NCI-H2107 treated with DMSO at 0.1 percent for 48 hours (cell line): ENCODE results near the gene ESAM.

ENCODE experiments used
- DNase-seq: peaks from one replicate; lab custom pipeline; 2025; ENCODE audit not compliant: unreplicated experiment; lab: John Stamatoyannopoulos, UW

ESAM gene, protein sequence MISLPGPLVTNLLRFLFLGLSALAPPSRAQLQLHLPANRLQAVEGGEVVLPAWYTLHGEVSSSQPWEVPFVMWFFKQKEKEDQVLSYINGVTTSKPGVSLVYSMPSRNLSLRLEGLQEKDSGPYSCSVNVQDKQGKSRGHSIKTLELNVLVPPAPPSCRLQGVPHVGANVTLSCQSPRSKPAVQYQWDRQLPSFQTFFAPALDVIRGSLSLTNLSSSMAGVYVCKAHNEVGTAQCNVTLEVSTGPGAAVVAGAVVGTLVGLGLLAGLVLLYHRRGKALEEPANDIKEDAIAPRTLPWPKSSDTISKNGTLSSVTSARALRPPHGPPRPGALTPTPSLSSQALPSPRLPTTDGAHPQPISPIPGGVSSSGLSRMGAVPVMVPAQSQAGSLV

DNA sequence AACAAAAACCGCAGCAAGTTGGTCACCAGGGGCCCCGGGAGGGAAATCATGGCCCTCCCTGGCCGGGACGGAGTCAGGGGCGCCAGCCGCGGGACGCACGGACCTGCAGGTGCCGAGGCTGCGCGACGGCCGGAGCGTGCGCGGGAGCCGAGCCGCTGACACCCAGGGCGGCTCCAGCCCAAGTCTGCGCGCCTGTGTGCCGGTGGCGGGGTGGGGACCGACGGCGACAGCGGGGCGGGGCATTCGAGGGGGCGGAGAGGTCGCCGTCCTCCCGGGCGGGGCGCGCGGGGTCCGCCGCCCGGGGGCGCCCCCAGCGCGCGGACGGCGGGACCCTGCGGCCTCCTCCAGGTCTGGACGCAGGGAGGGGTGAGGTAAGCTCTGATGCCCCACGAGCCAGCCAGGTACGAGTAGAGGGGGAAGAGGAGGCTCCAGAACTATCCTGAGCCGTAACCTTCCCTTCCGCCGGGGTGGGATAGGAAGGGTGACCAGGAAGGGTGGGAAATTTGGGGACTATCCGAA, at the start of gene ESAM:
TSS of gene ESAM (minus strand) at position 186 of the 519 bp plus-strand sequence. CDS start at position 50, 136 bp downstream.
- DNase-seq, result no peak

DNA sequence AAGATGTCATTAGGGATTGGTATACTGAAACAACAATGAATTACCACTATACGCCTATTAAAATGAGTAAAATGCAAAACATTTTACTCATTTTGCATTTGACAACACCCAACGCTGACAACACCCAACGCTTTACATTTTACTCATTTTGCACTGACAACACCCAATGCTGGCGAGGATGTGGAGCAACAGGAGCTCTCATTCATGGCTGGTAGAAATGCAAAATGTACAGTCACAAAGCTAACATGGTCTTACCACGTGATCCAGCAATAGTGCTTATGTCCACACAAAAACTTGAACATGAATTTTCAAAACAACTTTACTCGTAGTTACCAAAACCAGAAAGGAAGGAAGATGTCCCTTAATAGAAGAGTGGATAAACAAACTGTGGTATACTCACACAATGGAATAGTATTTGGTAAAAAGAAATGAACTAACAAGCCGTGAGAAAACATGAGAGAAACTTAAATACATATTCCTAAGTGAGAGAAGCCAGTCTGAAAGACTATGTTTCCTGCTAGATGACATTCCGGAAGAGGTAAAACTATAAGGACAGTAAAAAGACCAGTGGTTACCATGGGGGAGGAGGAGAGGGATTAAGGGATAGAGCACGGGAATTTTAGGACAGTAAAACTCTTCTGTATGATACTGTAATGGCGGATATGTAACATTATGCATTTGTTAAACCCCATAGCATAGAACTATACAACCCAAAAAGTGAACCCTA, 49.5 kb upstream of the ESAM start:
- DNase-seq, result no peak

DNA sequence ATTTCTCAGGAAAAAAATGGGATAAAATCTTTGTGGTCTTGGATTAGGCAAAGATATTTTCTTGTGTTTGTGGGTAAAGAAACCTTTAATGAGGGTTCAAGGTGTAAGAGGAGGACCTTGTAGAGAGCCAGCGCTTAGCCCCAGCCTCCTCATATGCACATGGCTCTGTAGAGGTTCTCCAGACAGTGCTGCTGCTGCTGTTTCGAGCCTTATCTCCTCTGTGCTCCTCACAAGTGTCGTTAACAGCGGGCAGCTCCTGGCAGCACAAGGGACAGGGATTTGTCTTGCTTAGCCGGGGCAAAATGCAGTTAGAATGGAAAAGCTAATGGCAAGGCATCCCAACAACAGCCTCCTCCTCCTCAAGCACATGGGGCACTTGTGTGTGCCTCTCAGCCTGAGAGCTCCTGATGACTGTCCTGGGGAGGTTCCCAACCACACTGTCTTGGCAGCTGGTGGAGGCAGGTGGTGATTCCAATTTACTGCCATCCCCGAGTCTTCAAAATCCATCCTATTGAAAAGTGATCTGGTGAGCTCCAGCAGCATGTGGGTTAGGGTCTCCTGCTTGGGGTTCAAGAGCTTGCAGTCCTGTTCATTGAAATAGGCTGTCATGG, 45.7 kb upstream of the ESAM start:
- DNase-seq, result no peak

DNA sequence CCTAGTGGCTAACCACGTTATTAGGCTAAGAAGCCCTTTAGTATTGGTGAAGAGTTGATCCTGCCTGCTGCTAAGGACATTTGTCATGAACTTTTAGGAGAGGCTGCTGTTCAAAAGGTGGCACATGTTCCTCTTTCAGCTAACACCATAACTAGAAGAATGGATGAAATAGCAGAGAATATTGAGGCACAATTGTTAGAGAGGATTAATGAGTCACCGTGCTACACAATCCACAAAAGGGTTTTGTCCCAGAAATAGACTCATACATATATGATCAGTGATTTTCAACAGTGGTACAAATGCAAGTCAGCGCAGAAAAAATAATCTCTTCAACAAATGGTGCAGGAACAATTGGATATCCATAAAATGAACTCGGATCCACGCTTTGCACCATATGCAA, 45.1 kb upstream of the ESAM start:
- DNase-seq, result no peak

DNA sequence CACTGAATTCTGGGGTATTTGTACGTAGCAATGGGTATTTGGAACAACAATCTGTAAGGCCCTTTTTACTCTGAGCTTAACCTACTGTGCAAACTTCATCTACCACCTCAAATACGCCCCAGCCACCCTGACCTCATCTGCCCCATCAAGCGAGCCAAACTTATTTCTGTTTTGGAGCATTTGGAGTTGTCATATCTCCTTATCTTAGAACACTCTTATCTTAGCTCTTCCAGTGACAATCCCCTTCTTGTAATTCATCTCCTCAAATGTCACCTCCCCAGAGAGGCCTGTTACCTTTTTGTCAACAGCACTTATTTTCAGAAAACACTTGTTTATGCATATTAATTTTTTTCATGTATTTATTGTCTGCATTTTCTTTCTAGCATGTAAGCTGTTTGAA, 42.8 kb upstream of the ESAM start:
- no peak for DNase-seq

DNA sequence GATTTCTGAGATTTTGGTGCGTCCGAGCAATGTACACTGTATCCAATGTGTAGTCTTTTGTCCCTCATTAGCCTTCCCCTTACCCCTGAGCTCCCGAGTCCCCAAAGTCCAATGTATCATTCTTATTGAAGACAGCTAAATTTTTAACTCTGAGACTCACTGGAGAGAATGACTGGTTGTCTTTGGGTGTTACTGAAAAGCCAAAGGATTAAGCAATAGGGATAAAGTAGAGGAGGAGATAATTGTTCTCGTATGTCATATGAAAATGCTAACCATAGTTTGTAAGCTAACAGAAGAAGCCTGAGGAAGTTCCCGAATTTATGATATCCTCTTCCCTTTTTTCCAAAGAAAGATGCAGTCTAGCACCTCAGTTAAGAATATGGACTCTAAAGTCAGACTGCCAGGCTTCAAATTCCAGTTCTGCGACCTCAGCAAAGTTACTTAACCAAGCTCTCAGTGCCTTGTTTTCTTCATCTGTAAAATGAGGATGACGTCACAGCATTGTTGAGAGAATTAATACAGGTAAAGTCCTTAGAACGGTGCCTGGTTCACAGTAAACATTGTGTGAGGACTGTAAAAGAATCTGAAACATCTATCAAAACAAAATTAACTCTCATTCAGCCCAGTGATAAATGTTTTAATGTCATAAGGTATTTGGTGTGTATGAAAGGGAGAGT, 39.7 kb upstream of the ESAM start:
- DNase-seq, result no peak

DNA sequence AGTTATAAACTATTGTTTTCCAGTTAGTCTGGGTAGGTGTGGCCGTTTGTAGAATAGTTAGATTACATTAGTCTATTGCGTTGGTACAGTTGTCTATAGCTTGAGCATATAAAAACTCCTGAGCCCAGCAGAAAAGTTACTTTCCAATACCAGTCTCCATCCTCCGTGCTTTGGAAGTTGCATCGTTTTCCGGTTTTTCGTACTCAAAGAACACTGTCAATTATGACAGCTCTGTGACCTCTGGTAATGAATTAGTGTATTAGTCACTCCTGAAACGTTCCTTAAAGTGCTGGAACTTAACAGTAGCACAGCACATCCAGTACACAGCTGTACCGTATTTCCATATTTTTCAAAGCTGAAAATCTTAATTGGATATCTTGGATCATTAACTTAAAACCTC, 38.9 kb upstream of the ESAM start:
- no peak for DNase-seq

DNA sequence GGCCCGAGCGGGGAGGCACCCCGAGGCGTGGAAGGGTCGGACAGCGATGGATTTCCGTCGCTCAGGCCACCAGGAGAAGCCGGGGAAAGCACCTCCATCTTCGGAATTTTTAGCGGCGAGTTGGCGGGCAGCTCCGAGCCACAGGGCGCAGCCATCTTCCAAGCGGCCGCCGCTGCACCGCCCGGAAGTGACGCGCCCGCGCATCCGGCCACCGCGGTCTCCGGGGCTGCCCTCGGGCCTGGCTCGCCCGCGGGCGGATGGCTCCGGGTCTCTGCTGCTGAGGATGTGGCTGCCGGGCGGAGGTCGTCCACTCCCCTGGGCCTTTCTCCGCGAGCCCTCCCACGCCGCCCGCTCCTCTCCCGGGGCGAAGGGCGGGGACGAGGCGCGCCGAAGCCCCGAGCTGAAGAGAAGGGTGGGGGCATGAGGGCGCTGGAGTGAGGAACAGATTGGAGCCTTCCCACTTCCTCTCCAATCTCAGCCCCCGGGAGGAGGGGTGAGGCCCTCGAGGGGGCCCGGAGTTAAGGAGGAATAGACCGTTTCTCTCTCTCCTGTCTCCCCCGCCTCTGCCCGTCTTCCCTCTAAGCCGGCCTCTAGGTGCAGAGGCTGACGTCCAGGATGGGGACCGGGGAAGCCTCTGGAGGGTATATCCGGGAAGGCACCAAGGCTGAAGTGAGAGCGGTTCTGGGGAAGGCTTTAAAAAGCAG, 38.3 kb upstream of the ESAM start, which contains the start of gene MSANTD2:
TSS of gene MSANTD2 (minus strand) at position 181 of the 704 bp plus-strand sequence. CDS start at position 155, 26 bp downstream.
- DNase-seq, result no peak

DNA sequence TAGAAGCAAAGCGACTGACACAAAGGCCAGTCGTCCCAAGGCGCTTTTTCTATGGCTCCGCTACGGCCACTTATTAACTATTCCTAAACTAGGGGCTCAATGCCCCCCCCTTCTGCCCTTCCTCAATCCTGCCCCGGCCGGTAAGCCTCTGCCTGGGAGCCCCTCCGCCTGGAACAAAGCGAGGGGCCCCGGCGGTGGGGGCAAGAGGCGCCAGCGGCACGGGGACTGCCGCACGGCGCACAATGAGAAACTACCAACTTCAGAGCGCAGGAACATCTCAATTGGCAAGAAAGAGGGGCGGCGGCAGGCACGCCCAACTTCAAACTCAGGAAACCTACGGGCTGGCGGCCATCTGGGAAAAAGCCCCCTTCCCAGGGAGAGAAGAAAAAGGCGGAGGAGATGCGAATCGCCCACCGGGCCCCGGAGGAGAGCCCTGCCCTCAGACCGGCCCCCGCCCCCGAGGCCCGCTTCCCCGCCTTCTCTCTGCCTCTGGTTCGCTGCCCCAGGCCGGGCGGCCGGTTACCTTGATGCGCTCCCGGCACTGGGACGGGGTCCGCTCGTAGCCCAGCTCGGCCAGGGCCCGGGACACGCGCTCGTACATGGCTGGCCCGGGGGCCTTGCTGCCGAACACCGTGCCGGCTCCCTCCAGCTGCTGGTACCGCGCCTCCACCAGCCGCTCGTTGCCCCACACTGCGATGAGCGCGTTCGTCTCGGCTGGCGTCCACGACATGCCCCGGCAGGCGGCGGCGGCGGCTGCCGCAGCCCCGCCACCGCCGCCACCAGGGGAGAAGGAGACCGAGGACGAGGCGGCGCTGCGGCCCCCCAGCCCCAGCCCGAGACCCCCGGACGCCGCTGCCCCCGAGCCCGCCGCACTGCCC, 37.5 kb upstream of the ESAM start:
- no peak for DNase-seq

DNA sequence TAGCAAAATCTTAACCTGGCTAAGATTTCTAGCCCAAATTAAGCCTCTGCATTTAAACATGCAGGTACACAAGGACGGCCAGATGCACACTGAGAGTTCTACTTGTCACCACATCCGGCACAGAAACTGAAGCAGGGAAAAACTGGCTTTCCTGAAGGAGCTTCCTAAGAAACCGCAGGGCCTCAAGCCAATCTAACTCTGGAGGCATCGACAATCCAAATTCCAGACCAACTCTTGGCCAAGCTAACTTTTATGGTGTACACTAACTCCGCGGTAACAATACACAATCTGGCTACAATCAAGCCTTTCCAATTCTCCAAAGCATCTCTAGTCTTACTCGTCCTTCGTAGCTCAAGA, 36.9 kb upstream of the ESAM start:
- no peak for DNase-seq

DNA sequence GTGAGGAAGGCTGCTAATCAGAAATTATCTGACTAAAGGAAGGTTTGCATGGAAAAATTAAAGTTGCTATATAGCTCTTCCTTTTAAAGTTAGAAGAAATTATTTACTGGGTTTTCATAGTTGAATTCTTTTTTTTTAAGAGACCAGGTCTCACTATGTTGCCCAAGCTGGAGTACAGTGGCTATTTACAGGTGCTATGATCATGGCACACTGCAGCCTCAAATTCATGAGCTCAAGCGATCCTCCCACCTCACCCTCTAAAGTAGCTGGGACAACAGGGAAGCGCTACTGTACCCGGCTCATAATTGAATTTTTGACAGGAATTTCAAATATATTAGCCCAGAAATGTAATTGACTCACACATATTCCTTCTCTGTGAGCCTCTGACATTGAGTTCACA, 34.2 kb upstream of the ESAM start:
- no peak for DNase-seq

DNA sequence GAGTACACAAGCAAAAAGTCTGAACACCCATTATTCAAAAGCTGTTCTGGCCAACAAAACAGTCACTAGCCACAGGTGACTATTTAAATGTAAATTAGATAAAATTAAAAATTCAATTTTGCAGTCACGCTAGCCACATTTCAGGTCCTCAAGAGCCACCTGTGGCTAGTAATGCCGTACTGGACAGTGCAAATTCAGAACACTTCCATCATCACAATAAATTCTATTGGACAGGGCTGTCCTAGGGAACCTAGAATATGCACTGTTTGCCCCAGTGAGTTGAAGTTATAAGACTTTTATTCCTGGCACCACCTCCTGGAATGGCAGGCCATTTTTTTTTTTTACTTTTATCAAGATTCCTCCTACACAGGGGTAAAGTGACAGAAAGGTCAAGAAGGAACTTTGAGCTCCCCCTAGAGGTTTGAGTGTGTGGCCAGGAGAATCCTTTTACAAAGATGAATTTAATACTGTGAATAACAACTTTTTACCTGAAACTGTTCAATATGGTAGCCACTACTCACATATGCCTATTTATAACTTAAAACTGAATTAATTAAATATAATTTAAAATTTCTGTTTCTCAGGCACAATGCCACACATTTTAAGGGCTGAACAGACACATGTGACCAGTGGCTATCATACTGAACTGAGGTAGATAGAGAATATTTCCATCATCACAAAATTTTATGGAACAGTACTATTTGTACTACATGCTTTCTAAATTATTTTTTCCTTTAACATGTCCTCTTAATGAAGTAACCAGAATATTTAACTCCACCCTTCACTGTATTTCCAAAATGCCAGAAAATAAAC, 31.6 kb upstream of the ESAM start:
- no peak for DNase-seq

DNA sequence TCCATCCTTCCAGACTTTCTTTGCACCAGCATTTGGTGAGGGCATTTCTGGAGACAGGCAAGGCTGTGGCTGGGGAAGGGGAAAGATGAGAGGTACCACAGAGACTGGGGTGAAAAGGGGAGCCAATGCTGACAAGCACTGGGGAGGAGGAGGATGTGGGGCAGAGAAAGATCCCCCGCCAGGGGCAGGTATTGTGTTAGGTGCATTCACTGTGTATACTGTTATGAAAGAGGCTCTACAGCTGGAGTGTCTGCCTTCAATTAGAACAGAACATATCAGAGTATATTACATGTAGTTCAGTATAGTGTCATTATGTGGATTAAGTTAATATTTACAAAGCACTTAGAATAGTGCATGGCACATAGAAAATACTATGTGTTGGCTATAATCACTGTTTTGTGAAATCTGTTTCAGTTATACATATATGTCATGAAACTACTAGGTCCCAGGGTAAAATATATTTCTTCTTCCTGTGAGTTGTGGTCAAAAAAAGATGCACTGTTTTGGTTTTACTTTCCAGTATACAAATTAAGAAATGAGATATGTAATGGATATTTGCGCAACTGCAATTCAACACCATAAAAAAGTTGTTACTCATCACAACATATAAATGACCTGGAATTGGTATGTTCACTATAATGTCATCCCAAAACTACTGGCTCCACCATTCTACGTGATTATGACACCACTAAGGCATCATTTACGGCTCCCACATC, 29.7 kb upstream of the ESAM start:
- DNase-seq, result no peak

DNA sequence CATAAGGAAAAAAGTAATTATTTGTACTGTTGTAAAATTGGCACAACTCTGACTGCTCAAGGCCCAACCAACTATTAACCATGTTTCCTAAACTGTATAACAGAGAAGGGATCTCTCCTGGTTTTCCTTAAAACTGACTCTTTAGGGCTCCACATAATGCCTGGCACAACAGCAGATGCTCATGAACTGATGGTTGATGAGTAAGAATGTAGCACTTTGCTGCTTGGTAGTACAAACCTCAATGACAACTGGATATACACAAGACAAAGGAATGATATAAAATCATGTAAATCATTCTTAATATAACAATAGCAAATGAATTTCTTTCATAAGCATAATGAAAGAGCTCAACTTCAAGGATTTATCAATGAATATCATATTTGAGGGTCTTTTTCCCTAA, 26.4 kb upstream of the ESAM start:
- no peak for DNase-seq

DNA sequence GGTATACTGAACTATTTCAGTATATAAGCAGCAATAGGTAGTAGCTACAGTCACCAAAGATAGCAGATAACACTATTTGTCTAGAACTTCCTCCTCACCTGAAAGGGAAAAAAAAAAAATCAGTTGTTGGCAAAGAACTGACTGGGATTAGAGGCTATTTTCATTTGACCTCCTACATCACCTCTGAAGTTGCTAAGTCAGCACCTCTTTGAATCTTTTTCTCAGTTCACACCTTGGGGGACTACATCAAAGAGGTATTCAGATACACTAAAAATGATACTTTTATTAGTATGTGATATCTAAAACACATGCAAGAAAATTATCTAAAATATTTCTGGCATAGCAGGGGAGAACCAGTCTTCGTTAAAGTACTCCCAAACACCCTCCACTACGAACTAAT, 22.0 kb upstream of the ESAM start:
- DNase-seq, result no peak

DNA sequence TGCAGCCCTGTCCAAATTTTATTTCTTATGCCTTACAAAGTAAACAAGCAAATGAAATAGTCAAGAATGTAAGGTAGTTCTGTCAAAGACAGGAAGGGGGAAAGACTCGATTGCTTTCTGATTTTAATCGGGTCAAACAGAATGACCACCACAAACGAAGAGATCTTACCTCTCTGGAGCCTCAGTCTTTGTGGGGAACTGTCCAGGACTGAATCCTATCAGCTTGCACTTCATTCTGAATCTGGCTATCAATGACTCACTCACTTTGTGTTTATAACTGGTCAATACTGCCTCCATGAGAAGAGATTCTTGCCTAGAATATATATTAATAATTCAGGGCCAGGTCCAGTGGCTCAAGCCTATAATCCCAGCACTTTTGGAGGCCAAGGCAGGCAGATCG, 20.9 kb upstream of the ESAM start:
- DNase-seq, result no peak

DNA sequence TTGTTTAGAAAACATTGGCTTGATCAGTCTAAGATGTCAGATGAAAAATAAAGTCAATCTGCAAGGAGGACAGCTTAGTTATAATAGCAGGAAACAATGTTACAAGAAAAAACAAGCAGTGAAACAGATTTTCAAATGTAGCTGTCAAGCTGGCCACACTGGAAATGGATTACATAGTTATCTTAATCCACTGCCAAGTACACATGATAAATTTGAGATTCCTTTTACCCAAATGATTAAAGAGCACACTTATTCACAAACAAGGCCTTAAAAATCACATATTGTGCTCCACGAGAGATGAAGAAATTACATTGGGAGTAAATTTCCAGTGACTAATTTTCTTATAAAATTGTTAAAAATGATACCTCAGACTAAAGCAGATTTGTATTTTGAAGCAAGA, 17.5 kb upstream of the ESAM start:
- no peak for DNase-seq

DNA sequence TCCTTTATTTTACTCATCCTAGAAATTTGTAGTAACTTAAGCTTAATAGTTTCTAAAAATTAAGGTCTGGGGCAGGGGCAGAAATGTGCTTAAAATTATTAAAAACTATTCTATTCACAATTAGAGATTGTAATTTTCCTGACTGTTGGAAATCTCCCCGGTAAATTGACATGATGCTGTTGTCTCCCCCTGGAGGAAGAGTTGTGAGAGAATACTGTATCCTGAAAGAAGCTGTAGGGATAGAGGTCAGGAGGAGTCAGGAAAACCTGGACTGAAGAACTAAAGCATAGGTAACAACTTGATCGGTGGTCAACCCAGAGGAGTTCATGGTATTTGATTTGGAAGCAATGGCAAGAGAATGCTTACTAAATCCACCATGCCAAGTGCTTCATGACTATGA, 16.2 kb upstream of the ESAM start:
- DNase-seq, result no peak
